Peyer's patch (tissue), 4 donors: ENCODE measurements around the gene EPS8L3.

Experiments
- POLR2A ChIP-seq, 2 donors: fragments of 450-650 bp; IDR thresholded peaks; one replicate each; pipeline ENCODE4 v1.5.1; 2017; ENCODE audit warnings: antibody characterized with exemption in 2 of 2, mild to moderate bottlenecking in 2 of 2, moderate library complexity in 2 of 2
- TF ChIP-seq, protein P1 (sequence below), 6 experiments: fragments of 450-650 bp in 4 of 6; fragments of 200-600 bp in 2 of 6; sonication (generic) in 1 of 6; IDR thresholded peaks; one replicate each; pipeline ENCODE4 v1.5.1; 2017 to 2019; ENCODE audit warnings: antibody characterized with exemption in 6 of 6, mild to moderate bottlenecking in 3 of 6, moderate library complexity in 1 of 6

GRCh38 chr1:109765896-109766615 lies 2.3 kb upstream of the EPS8L3 start:
- TF ChIP-seq, protein P1, sequence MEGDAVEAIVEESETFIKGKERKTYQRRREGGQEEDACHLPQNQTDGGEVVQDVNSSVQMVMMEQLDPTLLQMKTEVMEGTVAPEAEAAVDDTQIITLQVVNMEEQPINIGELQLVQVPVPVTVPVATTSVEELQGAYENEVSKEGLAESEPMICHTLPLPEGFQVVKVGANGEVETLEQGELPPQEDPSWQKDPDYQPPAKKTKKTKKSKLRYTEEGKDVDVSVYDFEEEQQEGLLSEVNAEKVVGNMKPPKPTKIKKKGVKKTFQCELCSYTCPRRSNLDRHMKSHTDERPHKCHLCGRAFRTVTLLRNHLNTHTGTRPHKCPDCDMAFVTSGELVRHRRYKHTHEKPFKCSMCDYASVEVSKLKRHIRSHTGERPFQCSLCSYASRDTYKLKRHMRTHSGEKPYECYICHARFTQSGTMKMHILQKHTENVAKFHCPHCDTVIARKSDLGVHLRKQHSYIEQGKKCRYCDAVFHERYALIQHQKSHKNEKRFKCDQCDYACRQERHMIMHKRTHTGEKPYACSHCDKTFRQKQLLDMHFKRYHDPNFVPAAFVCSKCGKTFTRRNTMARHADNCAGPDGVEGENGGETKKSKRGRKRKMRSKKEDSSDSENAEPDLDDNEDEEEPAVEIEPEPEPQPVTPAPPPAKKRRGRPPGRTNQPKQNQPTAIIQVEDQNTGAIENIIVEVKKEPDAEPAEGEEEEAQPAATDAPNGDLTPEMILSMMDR (IDR thresholded peaks at IDR 0.05) = no peak
- peak; percentile 68 to 80 for TF ChIP-seq POLR2A (IDR thresholded peaks at IDR 0.05)
